ENCODE measurements around the gene XRRA1.

The XRRA1 gene

GRCh38 chr11:74950374-74950969 lies 1.6 kb upstream of the XRRA1 start:
- DNase-seq = no peak

GRCh38 chr11:74949753-74950137 lies 854 bp upstream of the XRRA1 start:
- DNase-seq = no peak

- DNase-seq = peak in 1 of 2 experiments; percentile 63
Observed at GRCh38 chr11:74948546-74948897, 369 bp downstream of the XRRA1 start.

- no peak for DNase-seq
Observed at GRCh38 chr11:74942073-74942759, 6.7 kb downstream of the XRRA1 start.

- no peak for DNase-seq
Observed at GRCh38 chr11:74941492-74941891, 7.4 kb downstream of the XRRA1 start.

GRCh38 chr11:74937696-74938475 lies 11.0 kb downstream of the XRRA1 start:
- DNase-seq = no peak

GRCh38 chr11:74936976-74937375 lies 11.9 kb downstream of the XRRA1 start:
- DNase-seq = no peak

GRCh38 chr11:74936087-74936486 lies 12.8 kb downstream of the XRRA1 start:
- no peak for DNase-seq

- DNase-seq = no peak
Observed at GRCh38 chr11:74935285-74935684, 13.6 kb downstream of the XRRA1 start.

- no peak for DNase-seq
Observed at GRCh38 chr11:74933765-74934164, 15.1 kb downstream of the XRRA1 start.

GRCh38 chr11:74932797-74933196 lies 16.1 kb downstream of the XRRA1 start:
- DNase-seq = no peak

GRCh38 chr11:74932169-74932568 lies 16.7 kb downstream of the XRRA1 start:
- DNase-seq = no peak

GRCh38 chr11:74929431-74930363 lies 19.2 kb downstream of the XRRA1 start:
- DNase-seq = peak; percentile 69 to 79

- DNase-seq = no peak
Observed at GRCh38 chr11:74927496-74927895, 21.4 kb downstream of the XRRA1 start.

GRCh38 chr11:74926304-74927030 lies 22.4 kb downstream of the XRRA1 start:
- no peak for DNase-seq

- no peak for DNase-seq
Observed at GRCh38 chr11:74925281-74925680, 23.6 kb downstream of the XRRA1 start.

- DNase-seq = no peak
Observed at GRCh38 chr11:74923125-74923524, 25.8 kb downstream of the XRRA1 start.

GRCh38 chr11:74909812-74910211 lies 39.1 kb downstream of the XRRA1 start:
- no peak for DNase-seq

- no peak for DNase-seq
Observed at GRCh38 chr11:74909385-74909784, 39.5 kb downstream of the XRRA1 start.

- no peak for DNase-seq
Observed at GRCh38 chr11:74905326-74905725, 43.6 kb downstream of the XRRA1 start.

GRCh38 chr11:74902342-74902741 lies 46.5 kb downstream of the XRRA1 start:
- DNase-seq = no peak

- no peak for DNase-seq
Observed at GRCh38 chr11:74896311-74896710, 52.6 kb downstream of the XRRA1 start.
